Hematopoietic multipotent progenitor cell treated with erythropoietin and hydrocortisone succinate and interleukin-3 and kit ligand, for 15 days (in vitro differentiated cells): ENCODE measurements around the gene TMEFF1.
"Not testable (repeated sequence)": the region's sequence is repeated elsewhere in the genome, so short reads cannot be mapped to it uniquely, and the experiment has no call there.

Experiments
- DNase-seq: peaks from one replicate; pipeline ENCODE4 v3.0.0-alpha.2; 2015; ENCODE audit warnings: low spot score

Gene TMEFF1

GRCh38 chr9:100492952-100493351, 20.0 kb downstream of the TMEFF1 start:
- no peak for DNase-seq

DNA sequence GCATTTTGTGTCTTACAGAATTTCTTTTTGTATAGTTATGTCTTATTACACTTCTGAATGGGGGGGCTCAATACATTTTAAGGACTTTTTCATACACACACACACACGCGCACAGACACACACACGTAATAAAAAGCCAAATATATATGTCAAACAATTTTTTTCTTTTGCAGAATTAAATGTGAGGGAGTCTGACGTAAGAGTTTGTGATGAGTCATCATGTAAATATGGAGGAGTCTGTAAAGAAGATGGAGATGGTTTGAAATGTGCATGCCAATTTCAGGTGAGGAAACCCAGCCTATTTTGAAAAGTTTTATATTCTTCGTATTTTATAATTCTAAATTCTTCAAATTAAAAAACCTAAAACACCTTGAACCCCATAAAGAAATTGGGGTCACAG, 25.6 kb downstream of the TMEFF1 start:
- DNase-seq, result no peak

DNA sequence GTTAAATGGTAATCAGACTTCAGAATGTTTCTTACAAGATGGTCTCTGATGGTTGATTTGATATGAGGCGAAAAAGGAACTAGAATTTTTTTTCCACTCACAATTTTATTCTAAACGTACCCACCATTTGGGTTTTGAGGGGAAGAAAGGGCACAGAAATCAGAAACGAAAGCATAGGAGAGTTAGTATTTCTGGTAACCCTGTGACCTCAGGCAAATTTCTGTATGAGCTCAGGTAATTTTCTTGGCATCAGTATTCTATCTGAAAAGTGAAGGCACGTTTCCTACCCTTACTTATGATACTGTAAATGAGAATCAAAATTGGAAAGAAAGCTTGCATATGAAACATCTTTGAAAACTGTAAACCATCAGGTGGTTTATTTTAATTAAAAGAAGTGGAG, 26.5 kb downstream of the TMEFF1 start:
- DNase-seq, result no peak

GRCh38 chr9:100499866-100500265, 26.9 kb downstream of the TMEFF1 start:
- no peak for DNase-seq

- peak; percentile 54 for DNase-seq
These were observed 32.7 kb downstream of the TMEFF1 start for GRCh38 chr9:100505564-100506159.

DNA sequence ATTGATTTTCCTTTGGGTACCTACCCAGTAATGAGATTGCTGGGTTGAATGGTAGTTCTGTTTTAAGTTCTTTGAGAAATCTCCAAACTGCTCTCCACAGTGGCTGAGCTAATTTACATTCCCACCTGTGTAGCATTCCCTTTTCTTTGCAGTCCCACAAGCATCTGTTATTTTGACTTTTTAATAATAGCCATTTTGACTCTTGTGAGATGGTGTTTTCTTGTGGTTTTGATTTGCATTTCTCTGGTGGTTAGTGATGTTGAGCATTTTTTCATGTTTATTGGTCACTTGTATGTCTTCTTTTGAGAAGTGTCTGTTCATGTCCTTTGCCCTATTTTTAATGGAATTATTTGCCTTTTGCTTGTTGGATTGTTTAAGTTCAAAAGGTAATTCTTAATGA, 34.4 kb downstream of the TMEFF1 start:
- DNase-seq, result not testable (repeated sequence)

DNA sequence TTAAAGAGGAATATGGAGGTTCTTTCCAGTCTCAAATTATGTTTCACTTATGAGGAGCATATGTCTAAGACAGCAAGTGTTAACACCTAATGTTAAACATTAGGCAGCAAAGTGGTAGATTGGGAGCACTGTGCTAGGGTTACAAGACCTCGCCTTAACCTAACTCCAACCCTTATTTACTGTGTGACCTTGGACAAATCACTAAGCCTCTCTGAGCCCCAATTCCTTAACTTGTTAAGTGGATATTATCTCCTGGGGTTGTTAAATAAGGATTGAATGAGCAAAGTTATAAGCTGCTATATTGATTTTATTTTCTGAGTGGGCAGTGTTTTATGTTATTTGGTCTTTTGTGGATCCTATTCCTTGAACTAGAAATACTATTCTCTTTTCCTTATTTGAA, 38.3 kb downstream of the TMEFF1 start:
- DNase-seq, result no peak

GRCh38 chr9:100515578-100516494, 42.9 kb downstream of the TMEFF1 start:
- DNase-seq, result no peak

DNA sequence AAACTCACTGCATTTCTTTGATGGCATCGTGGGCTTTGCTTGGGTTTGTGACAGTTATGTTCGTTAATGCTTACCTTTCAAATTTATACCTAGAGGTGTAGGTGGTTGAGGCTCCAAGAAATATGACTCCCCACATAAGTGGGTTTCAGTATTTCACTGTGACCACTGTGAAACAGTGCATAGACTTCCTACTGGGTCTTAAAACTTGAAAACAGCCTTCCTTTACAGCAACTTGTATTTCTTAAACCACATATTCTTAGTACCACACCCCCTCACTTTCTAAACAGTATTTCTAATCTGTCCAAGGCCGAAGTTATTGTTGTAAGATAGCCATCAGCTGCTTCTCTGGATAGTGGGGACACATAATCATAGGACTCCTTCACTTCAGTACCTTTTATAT, 48.3 kb downstream of the TMEFF1 start:
- no peak for DNase-seq

DNA sequence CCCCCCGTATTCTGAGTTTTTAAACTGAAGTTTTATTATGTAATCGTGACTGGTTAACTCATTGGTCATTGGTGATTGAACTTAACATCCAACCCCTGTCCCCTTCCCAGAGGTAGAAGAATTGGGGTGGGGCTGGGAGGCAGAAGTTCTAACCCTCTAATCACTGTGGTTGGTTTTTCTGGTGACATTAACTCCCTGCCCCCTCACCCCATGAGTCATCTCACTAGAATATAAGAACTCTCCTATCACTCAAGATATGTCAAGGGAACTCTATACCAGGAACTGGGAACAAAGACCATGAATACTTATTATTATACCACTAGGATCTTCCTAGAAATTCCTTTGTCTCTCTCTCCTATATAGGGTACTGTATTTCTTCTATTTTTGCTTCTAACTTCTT, 52.6 kb downstream of the TMEFF1 start:
- no peak for DNase-seq

DNA sequence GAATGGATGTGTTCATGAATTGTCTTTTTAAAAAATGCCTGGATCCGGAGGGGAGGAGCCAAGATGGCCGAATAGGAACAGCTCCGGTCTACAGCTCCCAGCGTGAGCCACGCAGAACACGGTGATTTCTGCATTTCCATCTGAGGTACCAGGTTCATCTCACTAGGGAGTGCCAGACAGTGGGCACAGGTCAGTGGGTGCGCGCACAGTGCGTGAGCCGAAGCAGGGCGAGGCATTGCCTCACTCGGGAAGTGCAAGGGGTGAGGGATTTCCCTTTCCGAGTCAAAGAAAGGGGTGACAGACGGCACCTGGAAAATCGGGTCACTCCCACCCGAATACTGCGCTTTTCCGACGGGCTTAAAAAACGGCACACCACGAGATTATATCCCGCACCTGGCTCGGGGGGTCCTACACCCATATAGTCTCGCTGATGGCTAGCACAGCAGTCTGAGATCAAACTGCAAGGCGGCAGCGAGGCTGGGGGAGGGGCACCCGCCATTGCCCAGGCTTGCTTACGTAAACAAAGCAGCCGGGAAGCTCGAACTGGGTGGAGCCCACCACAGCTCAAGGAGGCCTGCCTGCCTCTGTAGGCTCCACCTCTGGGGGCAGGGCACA, 54.3 kb downstream of the TMEFF1 start:
- not testable (repeated sequence) for DNase-seq

DNA sequence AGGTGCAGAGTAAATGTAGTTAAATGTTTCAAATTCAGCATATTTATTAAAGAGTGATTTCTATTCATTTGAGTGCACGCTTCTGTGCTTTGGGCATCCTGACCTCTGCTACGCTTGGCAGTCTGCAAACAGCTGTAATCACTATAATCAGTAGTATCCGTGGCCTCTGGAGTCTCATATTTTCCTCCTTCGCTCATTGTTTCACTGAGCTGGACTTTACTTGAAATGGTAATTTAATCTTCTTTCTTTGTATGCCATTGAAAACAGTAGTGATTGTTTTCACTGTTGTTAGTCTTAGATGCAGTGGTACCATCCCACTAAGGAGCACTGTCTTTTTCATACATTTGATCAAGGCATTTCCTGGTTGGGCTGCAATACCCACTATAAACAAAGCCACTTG, 61.5 kb downstream of the TMEFF1 start:
- no peak for DNase-seq

GRCh38 chr9:100540327-100540726, 67.4 kb downstream of the TMEFF1 start:
- DNase-seq, result no peak

GRCh38 chr9:100549048-100549447, 76.1 kb downstream of the TMEFF1 start:
- no peak for DNase-seq

DNA sequence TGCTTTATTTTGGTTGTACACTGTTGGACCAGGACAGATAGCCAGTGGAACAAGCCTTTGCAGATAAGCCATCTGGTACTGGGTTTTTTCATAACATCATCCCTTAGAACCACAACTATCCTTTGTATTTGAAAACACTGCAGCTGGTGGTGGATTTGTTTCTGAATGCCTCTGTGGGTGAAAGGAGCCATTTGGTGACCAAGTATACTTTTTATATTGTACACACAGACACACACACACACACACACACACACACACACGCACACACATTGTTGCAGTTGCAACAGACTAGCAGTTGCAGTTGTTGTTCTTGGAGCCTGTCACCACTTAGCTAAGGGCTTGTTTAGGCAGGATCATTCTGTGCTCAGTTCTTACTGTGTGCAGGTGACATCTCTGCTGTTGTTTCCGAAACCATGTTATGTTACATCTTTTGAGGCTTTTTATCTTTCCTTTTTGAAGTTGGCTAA, 82.0 kb downstream of the TMEFF1 start:
- DNase-seq, result no peak

GRCh38 chr9:100555471-100555870, 82.5 kb downstream of the TMEFF1 start:
- DNase-seq, result no peak

- DNase-seq, result no peak
These were observed 84.1 kb downstream of the TMEFF1 start for GRCh38 chr9:100557053-100557452.

DNA sequence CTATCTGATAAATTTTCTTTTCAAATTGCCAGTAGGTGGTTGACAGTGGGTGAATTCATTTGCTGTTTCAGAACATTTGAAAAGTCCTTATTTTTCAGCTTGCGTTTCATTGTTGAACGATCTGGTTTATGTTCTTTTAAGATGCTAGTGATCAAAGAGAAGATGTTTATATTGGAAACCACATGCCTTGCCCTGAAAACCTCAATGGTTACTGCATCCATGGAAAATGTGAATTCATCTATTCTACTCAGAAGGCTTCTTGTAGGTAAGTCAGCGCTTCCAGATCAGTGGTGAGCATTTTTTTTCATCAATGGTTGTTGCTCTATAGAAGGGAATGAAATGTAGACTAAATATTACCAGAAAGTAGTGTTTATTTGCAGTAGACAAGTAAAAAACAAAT, 88.3 kb downstream of the TMEFF1 start:
- DNase-seq, result no peak

DNA sequence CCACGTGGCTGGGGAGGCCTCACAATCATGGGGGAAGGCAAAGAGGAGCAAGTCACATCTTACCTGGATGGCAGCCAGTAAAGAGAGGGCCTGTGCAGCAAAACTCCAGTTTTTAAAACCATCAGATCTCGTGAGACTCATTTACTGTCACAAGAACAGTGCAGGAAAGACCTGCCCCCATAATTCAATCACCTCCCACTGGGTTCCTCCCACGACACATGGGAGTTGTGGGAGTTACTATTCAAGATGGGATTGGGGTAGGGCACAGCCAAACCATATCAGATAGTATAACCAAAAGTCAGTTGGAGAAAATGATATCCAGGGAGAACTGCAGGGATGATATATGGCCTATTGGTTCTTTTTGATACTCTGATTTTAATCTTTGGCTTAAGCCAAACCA, 94.9 kb downstream of the TMEFF1 start:
- DNase-seq, result no peak

GRCh38 chr9:100573655-100574260, 100.8 kb downstream of the TMEFF1 start:
- no peak for DNase-seq

- DNase-seq, result no peak
These were observed 102.1 kb downstream of the TMEFF1 start for GRCh38 chr9:100575006-100575405.

DNA sequence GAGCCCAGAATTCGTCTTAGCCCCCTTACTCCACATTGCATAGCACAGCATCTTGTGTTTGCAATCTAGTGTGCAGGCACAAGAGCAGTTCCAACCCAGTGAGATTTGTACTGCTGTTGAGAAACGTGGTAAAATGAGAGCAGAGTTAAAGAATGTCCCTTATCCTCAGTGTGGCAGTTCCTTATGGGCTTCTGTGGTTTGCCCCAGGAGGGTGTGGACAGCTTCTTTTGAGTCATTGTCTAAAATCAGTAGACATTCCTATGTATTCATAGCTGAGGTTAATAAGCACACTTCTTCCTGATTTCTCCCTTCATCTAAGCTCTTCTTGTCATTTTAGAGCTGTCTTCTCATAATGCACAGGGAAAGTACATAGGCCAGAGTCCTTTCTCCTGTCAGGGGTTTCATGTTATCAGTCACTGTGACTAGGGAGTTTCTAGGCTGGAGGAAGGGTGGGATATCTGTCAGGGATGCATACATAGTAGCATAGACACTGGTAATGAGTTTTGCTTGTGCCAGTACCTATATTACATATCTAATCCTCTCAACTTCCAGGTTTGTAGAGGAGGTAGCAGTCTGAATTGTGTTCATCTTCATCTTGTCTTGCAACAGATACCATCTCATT, 102.9 kb downstream of the TMEFF1 start:
- DNase-seq, result no peak
